ENCODE data around the gene VGLL2.

Gene VGLL2, protein sequence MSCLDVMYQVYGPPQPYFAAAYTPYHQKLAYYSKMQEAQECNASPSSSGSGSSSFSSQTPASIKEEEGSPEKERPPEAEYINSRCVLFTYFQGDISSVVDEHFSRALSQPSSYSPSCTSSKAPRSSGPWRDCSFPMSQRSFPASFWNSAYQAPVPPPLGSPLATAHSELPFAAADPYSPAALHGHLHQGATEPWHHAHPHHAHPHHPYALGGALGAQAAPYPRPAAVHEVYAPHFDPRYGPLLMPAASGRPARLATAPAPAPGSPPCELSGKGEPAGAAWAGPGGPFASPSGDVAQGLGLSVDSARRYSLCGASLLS

DNA sequence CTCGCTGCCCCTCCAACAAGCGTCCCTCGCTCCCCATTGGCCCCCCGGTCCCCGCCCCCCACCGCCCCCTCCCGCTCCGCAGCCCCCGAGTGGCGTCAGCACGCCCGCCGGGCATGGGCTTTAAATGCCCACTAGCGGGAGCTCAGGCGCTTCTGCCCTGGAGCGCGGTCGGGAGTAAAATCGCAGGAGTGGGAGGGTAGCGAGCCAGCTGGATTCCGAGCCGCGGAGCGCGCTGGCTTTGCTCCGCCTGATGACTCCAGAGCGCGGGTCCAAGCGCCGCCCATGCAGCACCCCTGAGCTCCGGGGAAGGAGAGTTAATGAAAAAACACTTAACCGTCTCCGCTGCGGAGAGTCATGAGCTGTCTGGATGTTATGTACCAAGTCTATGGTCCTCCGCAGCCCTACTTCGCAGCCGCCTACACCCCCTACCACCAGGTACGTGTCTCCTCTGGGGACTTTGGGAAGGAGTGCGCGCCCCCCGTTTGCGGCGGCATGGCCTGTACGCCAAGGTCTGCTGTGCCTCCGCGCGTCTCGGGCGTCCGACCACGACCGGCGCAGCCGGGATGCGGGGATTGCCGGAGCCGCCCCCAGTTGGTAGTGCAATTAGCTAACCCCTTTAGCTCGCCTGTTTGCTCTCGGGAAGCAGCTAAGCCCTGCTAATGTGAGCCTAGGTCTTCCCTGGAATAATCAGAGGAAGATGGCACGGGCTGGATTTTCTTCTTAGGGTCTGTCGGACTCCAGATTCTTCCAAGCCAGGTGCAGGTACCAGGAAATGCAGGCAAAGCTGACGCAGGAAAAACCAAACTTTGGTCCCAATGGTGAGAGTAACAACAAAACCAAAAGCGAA, at the start of gene VGLL2:
VGLL2 (plus strand) TSS at position 149 of the 847 bp plus-strand sequence; CDS start at position 355, 206 bp downstream.
- H3K4me3 ChIP-seq (ENCODE audit: low read depth, low read length), result peak within 1 kb of the TSS; percentile 20
- in situ Hi-C loops (cut with HindIII; ENCODE audit: low sequenced_read_pairs), result no loop called here
- DNase-seq (ENCODE audit: low read depth, low spot score), result peak; percentile 29

DNA sequence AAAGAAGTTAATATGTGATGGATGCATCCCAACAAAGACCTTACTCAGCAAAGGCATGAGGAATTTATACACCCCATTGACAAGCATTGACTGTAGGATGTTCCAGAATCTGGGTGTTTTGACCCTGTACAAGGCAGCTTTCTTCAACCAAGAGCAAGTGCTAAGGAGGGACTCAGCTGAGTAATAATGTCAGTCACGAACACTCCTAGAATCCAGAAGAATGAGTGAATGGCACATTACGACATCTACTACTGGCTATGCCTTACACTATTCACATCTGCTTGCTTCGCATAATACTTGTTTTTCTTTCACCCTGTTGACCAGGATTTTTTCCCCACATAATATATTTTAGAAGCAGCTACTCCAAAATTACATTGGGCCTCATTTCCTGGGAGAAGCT, 42.5 kb upstream of the VGLL2 start:
- in situ Hi-C loops (cut with HindIII; ENCODE audit: low sequenced_read_pairs), result no loop called here
- no peak overlapping the region for H3K4me3 ChIP-seq (ENCODE audit: low read depth, low read length)
- DNase-seq (ENCODE audit: low read depth, low spot score), result no peak
- TF ChIP-seq, protein P1, sequence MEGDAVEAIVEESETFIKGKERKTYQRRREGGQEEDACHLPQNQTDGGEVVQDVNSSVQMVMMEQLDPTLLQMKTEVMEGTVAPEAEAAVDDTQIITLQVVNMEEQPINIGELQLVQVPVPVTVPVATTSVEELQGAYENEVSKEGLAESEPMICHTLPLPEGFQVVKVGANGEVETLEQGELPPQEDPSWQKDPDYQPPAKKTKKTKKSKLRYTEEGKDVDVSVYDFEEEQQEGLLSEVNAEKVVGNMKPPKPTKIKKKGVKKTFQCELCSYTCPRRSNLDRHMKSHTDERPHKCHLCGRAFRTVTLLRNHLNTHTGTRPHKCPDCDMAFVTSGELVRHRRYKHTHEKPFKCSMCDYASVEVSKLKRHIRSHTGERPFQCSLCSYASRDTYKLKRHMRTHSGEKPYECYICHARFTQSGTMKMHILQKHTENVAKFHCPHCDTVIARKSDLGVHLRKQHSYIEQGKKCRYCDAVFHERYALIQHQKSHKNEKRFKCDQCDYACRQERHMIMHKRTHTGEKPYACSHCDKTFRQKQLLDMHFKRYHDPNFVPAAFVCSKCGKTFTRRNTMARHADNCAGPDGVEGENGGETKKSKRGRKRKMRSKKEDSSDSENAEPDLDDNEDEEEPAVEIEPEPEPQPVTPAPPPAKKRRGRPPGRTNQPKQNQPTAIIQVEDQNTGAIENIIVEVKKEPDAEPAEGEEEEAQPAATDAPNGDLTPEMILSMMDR (IDR thresholded peaks at IDR 0.05; ENCODE audit: low read depth, low read length), result no peak

More for the DNA sequence above, at the start of gene VGLL2:
- TF ChIP-seq, protein P1 (IDR thresholded peaks at IDR 0.05; ENCODE audit: low read depth, low read length), result peak; percentile 3

DNA sequence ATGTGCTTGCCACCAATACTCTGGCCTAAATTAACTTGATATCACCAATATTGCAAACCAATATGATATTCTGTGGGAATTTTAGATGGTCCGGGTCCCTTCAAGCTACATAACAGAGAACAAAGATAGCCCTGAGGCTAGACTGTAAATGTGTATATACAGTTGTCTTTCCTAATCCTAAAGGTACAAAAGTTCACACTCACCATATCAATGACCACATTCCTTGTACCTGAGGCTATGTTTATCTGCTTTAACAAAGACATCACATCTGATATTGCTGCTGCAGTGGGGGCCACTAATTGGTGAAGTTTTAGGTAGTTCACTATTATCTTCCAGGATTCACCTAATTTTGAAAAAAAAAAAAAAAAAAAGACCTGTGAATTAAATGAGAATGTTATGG, 38.6 kb upstream of the VGLL2 start:
- no peak overlapping the region for H3K4me3 ChIP-seq (ENCODE audit: low read depth, low read length)
- DNase-seq (ENCODE audit: low read depth, low spot score), result no peak
- in situ Hi-C loops (cut with HindIII; ENCODE audit: low sequenced_read_pairs), result no loop called here
- TF ChIP-seq, protein P1 (IDR thresholded peaks at IDR 0.05; ENCODE audit: low read depth, low read length), result no peak

DNA sequence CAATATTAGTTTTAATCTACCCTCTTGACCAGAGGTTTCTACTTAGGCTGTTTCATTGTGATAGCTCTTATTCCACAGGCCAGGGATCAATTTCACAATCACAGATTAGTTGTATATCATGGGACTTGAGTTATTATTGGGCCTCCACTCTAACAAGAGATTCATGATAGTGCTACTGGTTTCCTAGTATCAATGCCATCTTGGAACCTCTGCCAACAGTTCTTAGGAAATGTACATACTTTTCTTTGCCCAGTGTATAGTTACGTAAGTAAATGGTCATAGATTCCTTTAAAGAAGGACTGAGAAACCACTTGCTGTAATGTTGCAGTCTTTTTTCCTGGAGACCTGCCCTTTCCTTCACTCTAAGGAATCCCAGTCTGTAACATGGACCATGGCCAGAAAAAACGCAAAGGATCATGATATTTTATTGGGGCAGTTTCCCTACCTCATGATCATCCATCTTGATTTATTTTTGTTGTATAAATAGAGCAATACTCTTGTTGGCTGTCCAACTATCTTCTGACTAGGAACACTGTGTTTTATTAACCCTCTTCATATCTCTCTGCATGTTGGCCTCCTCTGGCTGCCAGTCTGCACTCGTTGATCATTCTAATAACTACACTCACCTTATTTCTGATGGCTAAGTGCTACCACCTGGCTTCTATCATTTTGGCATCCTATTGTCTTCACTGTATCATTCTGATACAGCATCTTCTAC, 38.0 kb upstream of the VGLL2 start:
- H3K4me3 ChIP-seq (ENCODE audit: low read depth, low read length), result no peak overlapping the region
- TF ChIP-seq, protein P1 (IDR thresholded peaks at IDR 0.05; ENCODE audit: low read depth, low read length), result no peak
- peak; percentile 5 for DNase-seq (ENCODE audit: low read depth, low spot score)
- in situ Hi-C loops (cut with HindIII; ENCODE audit: low sequenced_read_pairs), result no loop called here

DNA sequence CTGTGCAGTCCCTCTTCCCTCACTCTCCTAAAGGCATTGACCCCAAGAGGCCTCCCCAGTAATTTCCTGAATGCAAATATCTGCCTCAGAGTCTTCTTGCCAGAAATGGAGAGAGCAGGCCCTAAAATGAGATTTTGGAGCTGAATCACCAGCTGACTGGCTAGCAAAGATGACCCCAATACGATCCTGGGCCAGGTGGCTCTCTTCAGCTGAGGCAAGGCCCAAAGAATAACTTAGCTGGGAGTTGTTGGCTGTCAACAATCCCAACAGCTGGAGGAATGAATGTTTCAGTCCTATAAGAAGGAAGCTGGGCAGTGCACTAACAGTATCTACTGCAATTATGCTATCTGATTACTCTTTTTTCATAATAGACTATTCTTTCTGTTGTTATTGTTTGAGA, 37.2 kb upstream of the VGLL2 start:
- TF ChIP-seq, protein P1 (IDR thresholded peaks at IDR 0.05; ENCODE audit: low read depth, low read length), result no peak
- DNase-seq (ENCODE audit: low read depth, low spot score), result no peak
- in situ Hi-C loops (cut with HindIII; ENCODE audit: low sequenced_read_pairs), result no loop called here
- no peak overlapping the region for H3K4me3 ChIP-seq (ENCODE audit: low read depth, low read length)

DNA sequence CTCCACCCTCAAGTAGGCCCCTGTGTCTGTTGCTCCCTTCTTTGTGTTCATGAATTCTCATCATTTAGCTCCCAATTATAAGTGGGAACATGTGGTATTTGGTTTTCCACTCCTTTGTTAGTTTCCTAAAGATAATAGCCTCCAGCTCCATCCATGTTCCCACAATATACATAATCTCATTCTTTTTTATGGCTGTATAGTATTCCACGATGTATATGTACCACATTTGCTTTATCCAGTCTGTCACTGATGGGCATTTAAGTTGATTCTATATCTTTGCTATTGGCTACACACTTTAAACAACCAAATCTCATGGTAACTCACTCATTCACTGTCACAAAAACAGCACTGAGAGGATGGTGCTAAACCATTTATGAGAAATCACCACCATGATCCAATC, 35.5 kb upstream of the VGLL2 start:
- no peak for DNase-seq (ENCODE audit: low read depth, low spot score)
- in situ Hi-C loops (cut with HindIII; ENCODE audit: low sequenced_read_pairs), result no loop called here
- TF ChIP-seq, protein P1 (IDR thresholded peaks at IDR 0.05; ENCODE audit: low read depth, low read length), result no peak
- no peak overlapping the region for H3K4me3 ChIP-seq (ENCODE audit: low read depth, low read length)
